ENCODE data around the gene EHBP1.
A peak's percentile ranks its signal among the peaks of the same experiment; 100 is the strongest.

The EHBP1 gene

DNA sequence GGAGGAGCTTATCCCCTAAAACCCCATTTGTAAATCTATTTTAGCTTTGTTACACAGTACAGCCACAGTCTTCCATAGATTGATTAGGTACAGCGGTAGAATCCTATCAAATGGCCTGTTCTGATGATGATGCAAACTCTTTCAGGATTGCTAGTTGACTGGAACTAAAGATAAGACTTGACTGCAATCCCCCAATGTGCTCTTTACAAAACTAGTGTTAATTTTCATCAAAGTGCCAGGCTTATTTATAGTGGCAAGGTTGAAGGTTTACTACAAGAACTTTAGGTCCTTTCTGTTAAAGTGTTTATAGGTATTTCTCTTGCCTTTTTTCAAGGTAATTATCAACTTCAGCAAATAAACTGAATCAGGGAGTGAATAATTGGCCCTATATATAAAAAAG, 336.1 kb downstream of the EHBP1 start:
- no peaks in the 10 kb centered on the region for H3K36me3 ChIP-seq (ENCODE audit: control insufficient read depth, insufficient read depth, low read length)
- no peak overlapping the region for H3K27ac ChIP-seq (ENCODE audit: low read depth, low read length)
- no peak overlapping the region for H3K4me3 ChIP-seq (ENCODE audit: low read depth, low read length)
- no peak overlapping the region for H3K9ac ChIP-seq (ENCODE audit: low read depth, low read length)
- H3K27me3 ChIP-seq (ENCODE audit: control insufficient read depth, insufficient read depth, low read length) = peaks cover 17% of the 10 kb centered on the region
- no peaks in the 10 kb centered on the region for H3K9me3 ChIP-seq (ENCODE audit: control insufficient read depth, insufficient read depth, low read length)
- H3K4me1 ChIP-seq (ENCODE audit: control insufficient read depth, insufficient read depth, low read length) = peaks cover 56% of the 10 kb centered on the region

- no peaks in the 10 kb centered on the region for H3K9me3 ChIP-seq (ENCODE audit: control insufficient read depth, insufficient read depth, low read length)
- peak overlapping the region; percentile 77 for H3K27ac ChIP-seq (ENCODE audit: low read depth, low read length)
- H3K27me3 ChIP-seq (ENCODE audit: control insufficient read depth, insufficient read depth, low read length) = peaks cover 48% of the 10 kb centered on the region
- peaks cover 70% of the 10 kb centered on the region for H3K4me1 ChIP-seq (ENCODE audit: control insufficient read depth, insufficient read depth, low read length)
- peak overlapping the region; percentile 60 for H3K4me3 ChIP-seq (ENCODE audit: low read depth, low read length)
- H3K36me3 ChIP-seq (ENCODE audit: control insufficient read depth, insufficient read depth, low read length) = no peaks in the 10 kb centered on the region
- no peak overlapping the region for H3K9ac ChIP-seq (ENCODE audit: low read depth, low read length)
Measured at GRCh38 chr2:63044362-63045327, 339.1 kb downstream of the EHBP1 start.

GRCh38 chr2:63046552-63046951, 341.0 kb downstream of the EHBP1 start:
- Histone ChIP-seq H3K4me3 (ENCODE audit: low read depth, low read length) (peak overlapping the region; percentile 60), H3K9me3 (ENCODE audit: control insufficient read depth, insufficient read depth, low read length) (no peaks in the 10 kb centered on the region), H3K9ac (ENCODE audit: low read depth, low read length) (no peak overlapping the region), H3K36me3 (ENCODE audit: control insufficient read depth, insufficient read depth, low read length) (no peaks in the 10 kb centered on the region), H3K27ac (ENCODE audit: low read depth, low read length) (no peak overlapping the region), H3K4me1 (ENCODE audit: control insufficient read depth, insufficient read depth, low read length) (peaks cover 61% of the 10 kb centered on the region), H3K27me3 (ENCODE audit: control insufficient read depth, insufficient read depth, low read length) (peaks cover 63% of the 10 kb centered on the region)

GRCh38 chr2:63046961-63047320, 341.4 kb downstream of the EHBP1 start:
- Histone ChIP-seq H3K27me3 (ENCODE audit: control insufficient read depth, insufficient read depth, low read length) (peaks cover 67% of the 10 kb centered on the region), H3K4me1 (ENCODE audit: control insufficient read depth, insufficient read depth, low read length) (peaks cover 58% of the 10 kb centered on the region), H3K9me3 (ENCODE audit: control insufficient read depth, insufficient read depth, low read length) (no peaks in the 10 kb centered on the region), H3K4me3 (ENCODE audit: low read depth, low read length) (peak overlapping the region; percentile 60), H3K36me3 (ENCODE audit: control insufficient read depth, insufficient read depth, low read length) (no peaks in the 10 kb centered on the region), H3K9ac (ENCODE audit: low read depth, low read length) (no peak overlapping the region), H3K27ac (ENCODE audit: low read depth, low read length) (no peak overlapping the region)

- Histone ChIP-seq H3K4me1 (ENCODE audit: control insufficient read depth, insufficient read depth, low read length) (peaks cover 52% of the 10 kb centered on the region), H3K4me3 (ENCODE audit: low read depth, low read length) (peak overlapping the region; percentile 60), H3K36me3 (ENCODE audit: control insufficient read depth, insufficient read depth, low read length) (no peaks in the 10 kb centered on the region), H3K9ac (ENCODE audit: low read depth, low read length) (no peak overlapping the region), H3K27ac (ENCODE audit: low read depth, low read length) (peak overlapping the region; percentile 47), H3K27me3 (ENCODE audit: control insufficient read depth, insufficient read depth, low read length) (peaks cover 73% of the 10 kb centered on the region), H3K9me3 (ENCODE audit: control insufficient read depth, insufficient read depth, low read length) (no peaks in the 10 kb centered on the region)
Measured at GRCh38 chr2:63047321-63048279, 342.1 kb downstream of the EHBP1 start.

GRCh38 chr2:63048367-63049171, 343.1 kb downstream of the EHBP1 start:
- Histone ChIP-seq H3K27ac (ENCODE audit: low read depth, low read length) (peak overlapping the region; percentile 40), H3K9ac (ENCODE audit: low read depth, low read length) (no peak overlapping the region), H3K4me1 (ENCODE audit: control insufficient read depth, insufficient read depth, low read length) (peaks cover 52% of the 10 kb centered on the region), H3K9me3 (ENCODE audit: control insufficient read depth, insufficient read depth, low read length) (no peaks in the 10 kb centered on the region), H3K27me3 (ENCODE audit: control insufficient read depth, insufficient read depth, low read length) (peaks cover 83% of the 10 kb centered on the region), H3K36me3 (ENCODE audit: control insufficient read depth, insufficient read depth, low read length) (no peaks in the 10 kb centered on the region), H3K4me3 (ENCODE audit: low read depth, low read length) (peak overlapping the region; percentile 60)

GRCh38 chr2:63049211-63049969, 343.9 kb downstream of the EHBP1 start:
- no peaks in the 10 kb centered on the region for H3K36me3 ChIP-seq (ENCODE audit: control insufficient read depth, insufficient read depth, low read length)
- H3K27me3 ChIP-seq (ENCODE audit: control insufficient read depth, insufficient read depth, low read length) = peaks cover 91% of the 10 kb centered on the region
- peak overlapping the region; percentile 60 for H3K4me3 ChIP-seq (ENCODE audit: low read depth, low read length)
- peak overlapping the region; percentile 27 for H3K27ac ChIP-seq (ENCODE audit: low read depth, low read length)
- no peaks in the 10 kb centered on the region for H3K9me3 ChIP-seq (ENCODE audit: control insufficient read depth, insufficient read depth, low read length)
- no peak overlapping the region for H3K9ac ChIP-seq (ENCODE audit: low read depth, low read length)
- H3K4me1 ChIP-seq (ENCODE audit: control insufficient read depth, insufficient read depth, low read length) = peaks cover 52% of the 10 kb centered on the region

DNA sequence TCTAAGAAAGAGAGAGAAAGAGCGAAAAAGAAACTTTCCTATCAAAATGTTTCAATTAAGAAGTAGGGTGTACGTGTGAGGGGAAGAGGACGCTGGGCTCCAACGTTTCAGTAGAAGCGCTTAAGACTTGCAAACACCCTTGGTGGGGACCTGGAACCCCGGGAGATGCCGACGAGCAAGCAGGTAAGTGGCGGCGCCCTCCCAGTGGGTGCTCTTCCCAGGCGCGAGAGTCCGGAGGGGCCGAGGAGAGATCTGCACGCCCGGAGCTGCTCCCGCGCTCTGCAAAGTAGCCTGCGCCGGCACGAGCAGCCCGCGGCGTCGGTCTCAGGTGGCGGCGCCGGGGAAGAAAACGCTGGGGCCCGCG, 344.4 kb downstream of the EHBP1 start:
- Histone ChIP-seq H3K9me3 (ENCODE audit: control insufficient read depth, insufficient read depth, low read length) (no peaks in the 10 kb centered on the region), H3K27ac (ENCODE audit: low read depth, low read length) (peak overlapping the region; percentile 40), H3K27me3 (ENCODE audit: control insufficient read depth, insufficient read depth, low read length) (peaks cover 96% of the 10 kb centered on the region), H3K36me3 (ENCODE audit: control insufficient read depth, insufficient read depth, low read length) (no peaks in the 10 kb centered on the region), H3K9ac (ENCODE audit: low read depth, low read length) (no peak overlapping the region), H3K4me3 (ENCODE audit: low read depth, low read length) (peak overlapping the region; percentile 60), H3K4me1 (ENCODE audit: control insufficient read depth, insufficient read depth, low read length) (peaks cover 52% of the 10 kb centered on the region)

GRCh38 chr2:63050334-63051041, 345.0 kb downstream of the EHBP1 start, which contains the start of gene OTX1:
TSS of gene OTX1 (plus strand) at chr2:63050830. CDS start at chr2:63052991, 2,161 bp downstream.
- Histone ChIP-seq H3K9ac (ENCODE audit: low read depth, low read length) (no peak within 1 kb of the TSS), H3K36me3 (ENCODE audit: control insufficient read depth, insufficient read depth, low read length) (no peaks in the 10 kb centered on the region), H3K27me3 (ENCODE audit: control insufficient read depth, insufficient read depth, low read length) (peaks cover 96% of the 10 kb centered on the region), H3K27ac (ENCODE audit: low read depth, low read length) (peak within 1 kb of the TSS; percentile 40), H3K4me3 (ENCODE audit: low read depth, low read length) (peak within 1 kb of the TSS; percentile 71), H3K9me3 (ENCODE audit: control insufficient read depth, insufficient read depth, low read length) (no peaks in the 10 kb centered on the region), H3K4me1 (ENCODE audit: control insufficient read depth, insufficient read depth, low read length) (peaks cover 52% of the 10 kb centered on the region)
